Activated T-helper 2 cell treated with anti-CD3 and anti-CD28 coated beads, Interferon-gamma antibody, Interleukin-2, Interleukin-4, amounts not matched to agents 10 μg/mL and 5 μg/mL and 100 μg/mL, durations not matched to agents 14 hours and 24 hours and 36 hours (primary cell): ENCODE data around the gene CTNNA1. TPM values are rescaled to one million over a fixed set of nuclear protein-coding genes. Genes with fewer than 3 reads are reported as not detected.
A peak's percentile ranks its signal among the peaks of the same experiment; 100 is the strongest.
"Not testable (repeated sequence)": the region's sequence is repeated elsewhere in the genome, so short reads cannot be mapped to it uniquely, and the experiment has no call there.

Source experiments
- DNase-seq: peaks from one replicate; pipeline ENCODE4 v3.0.0; 2021; ENCODE audit warnings: low spot score
- H3K27ac Mint-ChIP-seq: one replicate; pipeline ENCODE4 v1.8.0; 2021; ENCODE audit warnings: mixed read lengths
- H3K27me3 Mint-ChIP-seq: one replicate; pipeline ENCODE4 v1.8.0; 2021; ENCODE audit warnings: low read depth, mixed read lengths
- H3K36me3 Mint-ChIP-seq: one replicate; pipeline ENCODE4 v1.8.0; 2021; ENCODE audit warnings: low read depth, mixed read lengths
- H3K4me1 Mint-ChIP-seq: one replicate; pipeline ENCODE4 v1.8.0; 2021; ENCODE audit warnings: low read depth, mixed read lengths
- H3K4me3 Mint-ChIP-seq: one replicate; pipeline ENCODE4 v1.8.0; 2021; ENCODE audit warnings: low read depth, mild to moderate bottlenecking, moderate library complexity, mixed read lengths
- H3K9me3 Mint-ChIP-seq: one replicate; pipeline ENCODE4 v1.8.0; 2021; ENCODE audit warnings: mixed read lengths
- intact Hi-C: fragments of 100-400 bp; cut with micrococcal nuclease; formaldehyde crosslinking; loops from one replicate; pipeline ENCODE4 v1.15.1; 2023
- total RNA-seq: library from RNA; stranded (reverse); gene quantifications from 2 replicates; pipeline ENCODE4 v1.2.3, GENCODE V29; 2022

Gene CTNNA1
- total RNA-seq, result 272 and 298 TPM in 2 replicates

- peak within 1 kb of the TSS; percentile 85 for H3K27ac Mint-ChIP-seq
Observed at GRCh38 chr5:138752951-138753793, at the start of gene CTNNA1. CTNNA1 (plus strand) TSS chr5:138753425; CDS start chr5:138781925, 28,500 bp downstream.

DNA sequence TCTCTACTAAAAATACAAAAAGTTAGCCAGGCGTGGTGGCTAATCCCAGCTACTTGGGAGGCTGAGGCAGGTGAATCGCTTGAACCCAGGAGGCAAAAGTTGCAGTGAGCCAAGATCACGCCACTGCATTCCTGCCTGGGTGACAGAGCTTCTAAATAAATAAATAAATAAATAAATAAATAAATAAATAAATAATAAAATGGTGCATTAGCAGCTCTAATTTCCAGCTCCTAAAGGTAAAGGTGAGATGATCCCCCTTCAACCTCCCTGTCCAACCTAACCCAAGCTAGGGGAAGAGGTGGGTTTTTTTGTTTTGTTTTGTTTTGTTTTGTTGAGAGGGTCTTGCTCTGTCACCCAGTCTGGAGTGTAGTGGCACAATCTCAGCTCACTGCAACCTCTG, 49.4 kb upstream of the CTNNA1 start:
- H3K4me3 Mint-ChIP-seq, H3K4me1 Mint-ChIP-seq, DNase-seq, intact Hi-C loops, H3K27ac Mint-ChIP-seq, H3K9me3 Mint-ChIP-seq, H3K36me3 Mint-ChIP-seq: not testable (repeated sequence)
- H3K27me3 Mint-ChIP-seq, result peaks cover 63% of the 10 kb centered on the region

More at GRCh38 chr5:138752951-138753793, at the start of gene CTNNA1:
- Mint-ChIP-seq H3K27me3 (peaks cover 7% of the 10 kb centered on the region), H3K9me3 (peaks cover 3% of the 10 kb centered on the region), H3K4me1 (peaks cover 42% of the 10 kb centered on the region), H3K4me3 (peak within 1 kb of the TSS; percentile 95), H3K36me3 (peaks cover 29% of the 10 kb centered on the region)
- DNase-seq, result peak; percentile 53
- intact Hi-C loops, result no loop called here

- intact Hi-C loops, result no loop called here
- Mint-ChIP-seq H3K27ac (no peak overlapping the region), H3K4me3 (no peak overlapping the region), H3K9me3 (no peaks in the 10 kb centered on the region), H3K27me3 (peaks cover 57% of the 10 kb centered on the region), H3K36me3 (no peaks in the 10 kb centered on the region), H3K4me1 (no peaks in the 10 kb centered on the region)
- no peak for DNase-seq
Observed at GRCh38 chr5:138705007-138705406, 48.2 kb upstream of the CTNNA1 start.

GRCh38 chr5:138705567-138705966, 47.7 kb upstream of the CTNNA1 start:
- intact Hi-C loops, result no loop called here
- H3K4me3 Mint-ChIP-seq, result no peak overlapping the region
- H3K27me3 Mint-ChIP-seq, result peaks cover 53% of the 10 kb centered on the region
- no peaks in the 10 kb centered on the region for H3K36me3 Mint-ChIP-seq
- no peak for DNase-seq
- no peaks in the 10 kb centered on the region for H3K9me3 Mint-ChIP-seq
- no peak overlapping the region for H3K27ac Mint-ChIP-seq
- no peaks in the 10 kb centered on the region for H3K4me1 Mint-ChIP-seq

DNA sequence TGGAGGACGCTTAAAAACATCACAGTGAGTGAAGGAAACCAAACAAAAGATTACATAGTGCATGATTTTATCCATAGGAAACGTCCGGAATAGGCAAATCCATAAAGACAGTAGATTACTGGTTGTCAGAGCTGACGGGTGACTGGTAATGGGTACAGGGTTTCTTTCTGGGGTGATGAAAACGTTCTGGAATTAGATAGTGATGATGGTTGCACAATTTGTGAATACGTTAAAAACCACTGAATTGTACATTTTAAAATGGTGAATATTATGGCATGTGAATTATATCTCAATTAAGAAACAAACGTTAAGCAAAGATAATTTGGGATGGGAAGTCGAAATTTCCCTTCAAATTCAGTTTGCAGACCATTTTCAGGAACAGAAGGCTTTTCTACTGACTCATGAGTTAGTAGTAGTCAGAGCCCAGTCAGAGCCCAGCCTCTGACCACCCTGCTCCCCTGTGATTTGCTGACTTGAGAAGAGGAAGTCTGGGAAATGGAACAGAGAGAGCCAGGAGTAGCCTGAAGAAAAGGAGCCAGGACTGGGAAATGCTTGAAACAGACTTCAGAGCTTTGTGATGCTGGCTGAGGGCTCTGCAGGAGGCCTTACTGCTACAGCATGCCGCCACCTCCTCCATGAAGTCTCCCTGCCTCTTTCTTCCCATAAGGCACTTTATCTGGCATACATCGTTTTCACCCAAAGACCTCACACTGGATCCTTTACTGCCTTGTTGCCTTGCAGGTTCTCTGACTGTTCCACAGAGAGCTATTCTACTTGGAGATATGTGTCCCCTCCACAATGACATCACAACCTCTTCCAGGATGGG, 46.4 kb upstream of the CTNNA1 start:
- H3K9me3 Mint-ChIP-seq, result no peaks in the 10 kb centered on the region
- intact Hi-C loops, result no loop called here
- H3K4me1 Mint-ChIP-seq, result no peaks in the 10 kb centered on the region
- no peaks in the 10 kb centered on the region for H3K36me3 Mint-ChIP-seq
- H3K27me3 Mint-ChIP-seq, result peaks cover 45% of the 10 kb centered on the region
- no peak overlapping the region for H3K27ac Mint-ChIP-seq
- no peak overlapping the region for H3K4me3 Mint-ChIP-seq
- DNase-seq, result no peak

GRCh38 chr5:138708791-138709190, 44.4 kb upstream of the CTNNA1 start:
- DNase-seq, result no peak
- Mint-ChIP-seq H3K27me3 (peaks cover 40% of the 10 kb centered on the region), H3K36me3 (no peaks in the 10 kb centered on the region), H3K4me1 (no peaks in the 10 kb centered on the region), H3K27ac (no peak overlapping the region), H3K9me3 (no peaks in the 10 kb centered on the region), H3K4me3 (no peak overlapping the region)
- intact Hi-C loops, result no loop called here

GRCh38 chr5:138709202-138709601, 44.0 kb upstream of the CTNNA1 start:
- no peaks in the 10 kb centered on the region for H3K9me3 Mint-ChIP-seq
- intact Hi-C loops, result no loop called here
- no peak overlapping the region for H3K4me3 Mint-ChIP-seq
- DNase-seq, result no peak
- H3K36me3 Mint-ChIP-seq, result no peaks in the 10 kb centered on the region
- H3K4me1 Mint-ChIP-seq, result peaks cover under 1% of the 10 kb centered on the region
- H3K27me3 Mint-ChIP-seq, result peaks cover 40% of the 10 kb centered on the region
- H3K27ac Mint-ChIP-seq, result no peak overlapping the region

DNA sequence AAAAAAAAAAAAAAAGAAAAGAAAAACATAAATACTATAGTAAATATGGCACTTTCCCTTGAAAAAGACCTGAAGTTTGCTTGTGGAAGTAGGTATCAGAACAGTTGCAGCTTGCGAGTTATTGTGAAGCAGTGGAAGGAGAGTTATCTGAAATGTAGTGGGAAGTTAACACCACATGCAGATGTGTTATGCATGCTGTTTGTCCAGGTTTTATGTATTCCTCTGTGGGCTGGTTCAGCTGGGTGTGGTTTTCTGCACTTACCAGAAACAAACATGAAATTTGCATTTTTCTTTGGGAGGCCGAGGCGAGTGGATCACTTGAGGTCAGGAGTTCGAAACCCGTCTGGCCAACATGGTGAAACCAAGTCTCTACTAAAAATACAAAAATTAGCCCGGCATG, 42.1 kb upstream of the CTNNA1 start:
- Mint-ChIP-seq H3K36me3 (no peaks in the 10 kb centered on the region), H3K27me3 (peaks cover 33% of the 10 kb centered on the region), H3K4me3 (no peak overlapping the region), H3K9me3 (no peaks in the 10 kb centered on the region), H3K27ac (no peak overlapping the region), H3K4me1 (peaks cover 4% of the 10 kb centered on the region)
- intact Hi-C loops, result no loop called here
- DNase-seq, result no peak

DNA sequence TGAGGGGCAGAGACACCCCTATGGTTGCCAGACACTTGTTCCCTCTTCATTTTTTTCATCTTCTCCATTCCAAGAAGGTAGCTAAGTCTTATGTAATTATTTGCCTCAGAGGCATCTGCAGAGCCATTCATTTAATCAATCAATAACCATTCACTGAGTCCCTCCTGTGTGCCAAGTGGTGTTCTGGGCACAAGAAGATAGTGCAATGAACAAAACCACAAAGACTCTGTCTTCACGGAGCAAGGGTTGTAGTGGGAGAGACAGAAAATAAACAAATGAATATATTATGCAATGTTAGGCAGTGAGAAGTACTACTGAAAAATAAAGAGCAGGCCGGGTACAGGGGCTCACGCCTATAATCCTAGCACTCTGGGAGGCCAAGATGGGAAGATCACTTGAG, 41.4 kb upstream of the CTNNA1 start:
- Mint-ChIP-seq H3K27ac (no peak overlapping the region), H3K4me3 (no peak overlapping the region), H3K27me3 (peaks cover 27% of the 10 kb centered on the region), H3K36me3 (no peaks in the 10 kb centered on the region), H3K9me3 (no peaks in the 10 kb centered on the region), H3K4me1 (peaks cover 4% of the 10 kb centered on the region)
- DNase-seq, result no peak
- intact Hi-C loops, result no loop called here

DNA sequence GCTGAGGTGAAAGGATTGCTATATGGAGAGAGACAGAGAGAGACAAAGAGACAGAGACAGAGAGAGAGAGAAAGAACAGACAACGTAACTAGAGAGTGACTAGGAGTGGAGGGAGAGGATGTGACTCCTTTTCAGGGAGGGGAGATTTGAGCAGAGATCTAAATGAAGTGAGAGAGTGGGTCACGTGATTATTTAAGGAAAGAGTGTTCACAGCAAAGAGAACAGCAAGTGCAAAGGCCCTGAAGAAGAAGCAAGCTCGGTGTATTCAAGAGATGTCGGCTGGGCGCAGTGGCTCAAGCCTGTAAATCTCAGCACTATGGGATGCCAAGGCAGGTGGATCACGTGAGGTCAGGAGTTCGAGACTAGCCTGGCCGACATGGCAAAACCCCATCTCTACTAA, 40.9 kb upstream of the CTNNA1 start:
- peaks cover 4% of the 10 kb centered on the region for H3K4me1 Mint-ChIP-seq
- peaks cover 25% of the 10 kb centered on the region for H3K27me3 Mint-ChIP-seq
- H3K27ac Mint-ChIP-seq, result no peak overlapping the region
- intact Hi-C loops, result no loop called here
- no peak for DNase-seq
- no peaks in the 10 kb centered on the region for H3K9me3 Mint-ChIP-seq
- no peaks in the 10 kb centered on the region for H3K36me3 Mint-ChIP-seq
- H3K4me3 Mint-ChIP-seq, result no peak overlapping the region

- H3K27ac Mint-ChIP-seq, result no peak overlapping the region
Observed at GRCh38 chr5:138712791-138713190, 40.4 kb upstream of the CTNNA1 start.

DNA sequence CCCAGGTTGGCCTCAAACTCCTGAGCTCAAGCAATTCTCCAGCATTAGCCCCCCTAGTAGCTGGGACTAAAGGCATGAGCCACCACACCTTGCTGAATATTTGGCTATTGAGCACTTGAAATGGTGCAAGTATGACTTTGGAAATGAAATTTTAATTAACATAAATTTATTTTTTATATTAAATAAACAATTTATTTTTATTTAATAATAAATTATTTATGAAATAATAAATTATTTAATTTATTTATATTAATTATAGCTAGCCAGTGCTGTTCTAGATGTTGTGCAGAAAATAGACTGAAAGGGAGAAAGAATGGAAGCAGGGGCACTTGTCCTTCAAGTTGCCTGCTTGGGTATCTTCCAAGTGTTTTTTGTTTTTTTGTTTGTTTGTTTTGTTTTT, 40.0 kb upstream of the CTNNA1 start:
- no peak for DNase-seq
- Mint-ChIP-seq H3K4me3 (no peak overlapping the region), H3K4me1 (peaks cover 4% of the 10 kb centered on the region), H3K27me3 (peaks cover 24% of the 10 kb centered on the region), H3K9me3 (no peaks in the 10 kb centered on the region), H3K36me3 (no peaks in the 10 kb centered on the region), H3K27ac (no peak overlapping the region)
- intact Hi-C loops, result no loop called here

More at GRCh38 chr5:138712791-138713190, 40.4 kb upstream of the CTNNA1 start:
- no peak for DNase-seq
- peaks cover 25% of the 10 kb centered on the region for H3K27me3 Mint-ChIP-seq
- H3K4me1 Mint-ChIP-seq, result peaks cover 4% of the 10 kb centered on the region
- intact Hi-C loops, result no loop called here
- no peaks in the 10 kb centered on the region for H3K36me3 Mint-ChIP-seq
- H3K9me3 Mint-ChIP-seq, result no peaks in the 10 kb centered on the region
- no peak overlapping the region for H3K4me3 Mint-ChIP-seq

DNA sequence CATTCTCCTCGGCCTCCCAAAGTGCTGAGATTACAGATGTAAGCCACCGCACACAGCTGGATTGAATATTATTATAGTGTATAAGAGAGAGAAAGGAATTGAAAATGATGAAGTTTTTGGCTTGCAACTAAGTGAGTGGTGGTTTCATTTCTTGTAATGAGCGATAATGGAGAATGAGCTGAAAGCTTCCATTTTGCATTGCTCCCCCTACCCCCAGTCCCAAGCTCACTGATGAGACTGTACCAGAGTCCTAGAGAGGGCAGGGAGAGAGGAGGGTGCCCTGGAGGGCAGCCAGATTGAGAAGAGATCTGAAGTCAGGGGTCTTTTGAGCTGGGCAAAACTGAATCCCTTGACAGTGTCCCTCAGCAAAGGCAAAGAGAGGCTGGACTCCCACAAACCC, 38.5 kb upstream of the CTNNA1 start:
- no peak for DNase-seq
- intact Hi-C loops, result no loop called here

More for the DNA sequence above, 38.5 kb upstream of the CTNNA1 start:
- Mint-ChIP-seq H3K4me1 (peaks cover 4% of the 10 kb centered on the region), H3K27me3 (peaks cover 19% of the 10 kb centered on the region), H3K36me3 (no peaks in the 10 kb centered on the region), H3K27ac (no peak overlapping the region), H3K4me3 (no peak overlapping the region), H3K9me3 (no peaks in the 10 kb centered on the region)
